K562 (cell line): Measurements from ENCODE around the gene UNKL. TPM values are rescaled to one million over a fixed set of nuclear protein-coding genes. Genes with fewer than 3 reads are reported as not detected.

ENCODE experiments used
- CHD7 ChIP-seq: fragments of 200-600 bp; sonication (generic); IDR thresholded peaks from one replicate; pipeline ENCODE4 v1.6.1; 2012; ENCODE audit warnings: mild to moderate bottlenecking, low read depth, low read length, inconsistent platforms
- HBP1 ChIP-seq: fragments of 450-650 bp; formaldehyde crosslinking; IDR thresholded peaks from 2 replicates; pipeline ENCODE4 v1.4.0; 2022; ENCODE audit warnings: missing genetic modification characterization
- NR2C2 ChIP-seq, 2 experiments: fragments of 200-800 bp in 1 of 2; sonication (Bioruptor generic) in 1 of 2; sonication (generic) in 1 of 2; formaldehyde crosslinking in 1 of 2; IDR thresholded peaks; 2 replicates each; pipeline versions ENCODE4 v1.6.1 to v1.8.0; 2016 to 2022; ENCODE audit warnings: mild to moderate bottlenecking in 1 of 2, missing compliant biosample characterization in 1 of 2, missing genetic modification characterization in 1 of 2, missing genetic modification reagents in 1 of 2
- PHF8 ChIP-seq: fragments of 200-600 bp; sonication (generic); IDR thresholded peaks from 2 replicates; pipeline ENCODE4 v1.6.1; 2012; ENCODE audit warnings: mixed run types, mild to moderate bottlenecking, inconsistent platforms, low read length, moderate library complexity, borderline replicate concordance
- SMC3 ChIP-seq: conservative IDR thresholded peaks from 2 replicates; pipeline ENCODE4 v1.6.1; 2011; ENCODE audit warnings: low read depth, low read length, improper control_type of control experiment; ENCODE audit not compliant: insufficient read depth
- TFE3 ChIP-seq: fragments of 450-650 bp; formaldehyde crosslinking; IDR thresholded peaks from 2 replicates; pipeline ENCODE4 v1.4.0; 2020; ENCODE audit warnings: mild to moderate bottlenecking, mixed read lengths
- polyA plus RNA-seq, 8 experiments: library from polyadenylated mRNA; depleted of rRNA in 4 of 8; stranded (reverse) in 5 of 8; unstranded in 3 of 8; fragments of >200 nt; fragmentation: Nextera tagmentation in 2 of 8; fragmentation: Illumina TruSeq in 1 of 8; extraction: Ambion mirVana in 2 of 8; extraction: Trizol in 1 of 8; gene quantifications; 2 replicates each; pipeline versions ENCODE4 v1.2.1 to v1.2.3, GENCODE V29; 2011 to 2014; ENCODE audit warnings: inconsistent platforms in 1 of 8, missing spikeins in 1 of 8
- total RNA-seq, 7 experiments: library from RNA; depleted of rRNA in 6 of 7; stranded (reverse); fragments of >200 nt in 6 of 7; fragmentation: Illumina TruSeq in 2 of 7; extraction: Trizol in 2 of 7; gene quantifications; 2 replicates each; pipeline versions ENCODE4 v1.2.1 to v1.2.3, GENCODE V29; 2011 to 2021; ENCODE audit warnings: low replicate concordance in 1 of 7
- TF ChIP-seq, protein P1 (sequence below): sonication (generic); formaldehyde crosslinking; IDR thresholded peaks from 2 replicates; pipeline ENCODE4 v1.9.0; 2022; ENCODE audit warnings: mild to moderate bottlenecking, missing genetic modification reagents

The UNKL gene
- total and polyA plus RNA-seq, 9 of the 15 experiments (the other 6 are each of a cell fraction or from before 2014, with no cell fraction given): 0.37 to 30.2 (median 5.1) TPM

GRCh38 chr16:1351582-1352362, 62.7 kb downstream of the UNKL start, which contains the start of the genes GNPTG and TSR3 (continued):
- TF ChIP-seq CHD7 (no peak), HBP1 (no peak), NR2C2 (CRISPR knock-in tag; IDR thresholded peaks at IDR 0.05) (peak; percentile 71), NR2C2 (tag; IDR thresholded peaks at IDR 0.05) (peak; percentile 74; the same call in 1 of the 2 replicates), TFE3 (CRISPR knock-in tag) (peak; percentile 100), PHF8 (peak; percentile 94; the same call in 1 of the 2 replicates), SMC3 (0 out of 2 replicates have a peak, but pooled peaks have one; percentile 2)
- TF ChIP-seq, protein P1, sequence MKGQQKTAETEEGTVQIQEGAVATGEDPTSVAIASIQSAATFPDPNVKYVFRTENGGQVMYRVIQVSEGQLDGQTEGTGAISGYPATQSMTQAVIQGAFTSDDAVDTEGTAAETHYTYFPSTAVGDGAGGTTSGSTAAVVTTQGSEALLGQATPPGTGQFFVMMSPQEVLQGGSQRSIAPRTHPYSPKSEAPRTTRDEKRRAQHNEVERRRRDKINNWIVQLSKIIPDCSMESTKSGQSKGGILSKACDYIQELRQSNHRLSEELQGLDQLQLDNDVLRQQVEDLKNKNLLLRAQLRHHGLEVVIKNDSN (CRISPR knock-in tag): peak; percentile 94
